HG03097 (cell line): ENCODE results near the gene NOL9.
A peak's percentile ranks its signal among the peaks of the same experiment; 100 is the strongest.

Experiments used
- ATAC-seq: cut with Tn5 transposase; IDR thresholded peaks from one replicate; pipeline ENCODE4 v1.9.1; 2021; ENCODE audit not compliant: unreplicated experiment, low FRiP score

NOL9 gene

GRCh38 chr1:6591222-6591621 is 36.9 kb upstream of the NOL9 start:
- ATAC-seq, result no peak

- ATAC-seq, result no peak
These were observed 35.7 kb upstream of the NOL9 start for GRCh38 chr1:6590046-6590445.

GRCh38 chr1:6588893-6589520 is 34.7 kb upstream of the NOL9 start:
- no peak for ATAC-seq

GRCh38 chr1:6588128-6588892 is 34.0 kb upstream of the NOL9 start:
- no peak for ATAC-seq

GRCh38 chr1:6587261-6588005 is 33.1 kb upstream of the NOL9 start:
- no peak for ATAC-seq

- ATAC-seq, result no peak
These were observed 32.1 kb upstream of the NOL9 start for GRCh38 chr1:6586404-6586816.

GRCh38 chr1:6585841-6586240 is 31.5 kb upstream of the NOL9 start:
- no peak for ATAC-seq

- ATAC-seq, result no peak
These were observed 30.9 kb upstream of the NOL9 start for GRCh38 chr1:6585081-6585722.

GRCh38 chr1:6584126-6585080 is 30.1 kb upstream of the NOL9 start:
- no peak for ATAC-seq

- ATAC-seq, result no peak
These were observed 28.1 kb upstream of the NOL9 start for GRCh38 chr1:6582370-6582769.

GRCh38 chr1:6581561-6582305 is 27.4 kb upstream of the NOL9 start:
- ATAC-seq, result no peak

- no peak for ATAC-seq
These were observed 26.5 kb upstream of the NOL9 start for GRCh38 chr1:6580593-6581409.

- no peak for ATAC-seq
These were observed 25.8 kb upstream of the NOL9 start for GRCh38 chr1:6580119-6580592.

GRCh38 chr1:6579374-6580118 is 25.2 kb upstream of the NOL9 start, which contains the start of gene ZBTB48:
ZBTB48 (plus strand) TSS chr1:6579994; CDS start chr1:6580610, 616 bp downstream.
- ATAC-seq, result peak; percentile 95

- no peak for ATAC-seq
These were observed 24.5 kb upstream of the NOL9 start for GRCh38 chr1:6578624-6579373.

- ATAC-seq, result no peak
These were observed 23.7 kb upstream of the NOL9 start for GRCh38 chr1:6577831-6578525.
